OCI-LY7 (cell line): ENCODE results near the gene DDA1.

Experiments used
- CTCF ChIP-seq: fragments of 200-600 bp; sonication (generic); conservative IDR thresholded peaks from 2 replicates; pipeline ENCODE4 v1.5.1; 2014; ENCODE audit warnings: mild to moderate bottlenecking, antibody characterized with exemption, low read length, moderate library complexity, mixed read lengths
- EZH2phosphoT487 ChIP-seq: fragments of 200-600 bp; sonication (generic); IDR thresholded peaks from 2 replicates; pipeline ENCODE4 v1.6.1; 2018; ENCODE audit warnings: low read depth, borderline replicate concordance, mild to moderate bottlenecking, mixed run types, antibody characterized with exemption, low read length, moderate library complexity, mixed read lengths

GRCh38 chr19:17365361-17365760 lies 56.0 kb downstream of the DDA1 start:
- no peak for TF ChIP-seq CTCF
- TF ChIP-seq EZH2phosphoT487: no peak
